Activated CD8-positive, alpha-beta memory T cell treated with anti-CD3 and anti-CD28 coated beads for 4 hours (primary cell): ENCODE data around the gene ZDHHC11.

Source experiments
- DNase-seq, 2 donors: peaks; one replicate each; pipeline ENCODE4 v3.0.0-alpha.2; 2020; ENCODE audit warnings: low read depth in 2 of 2

ZDHHC11 gene

GRCh38 chr5:850511-851006, at the start of gene ZDHHC11:
TSS of gene ZDHHC11 (minus strand) at chr5:850986. CDS start at chr5:850602, 384 bp downstream.
- DNase-seq: no peak

GRCh38 chr5:893711-894110, 42.9 kb upstream of the ZDHHC11 start:
- DNase-seq: no peak

- DNase-seq: no peak
These were observed 42.3 kb upstream of the ZDHHC11 start for GRCh38 chr5:893137-893506.

GRCh38 chr5:892394-893136, 41.8 kb upstream of the ZDHHC11 start, which contains the start of the genes BRD9 and TRIP13:
TSS of gene BRD9 (minus strand) at chr5:892801. CDS start at chr5:892657, 144 bp downstream.
TSS of gene TRIP13 (plus strand) at chr5:892884. CDS start at chr5:892999, 115 bp downstream.
- peak; percentile 68 to 70 for DNase-seq

GRCh38 chr5:891837-892393, 41.1 kb upstream of the ZDHHC11 start:
- DNase-seq: no peak

GRCh38 chr5:891117-891836, 40.5 kb upstream of the ZDHHC11 start:
- no peak for DNase-seq

GRCh38 chr5:889075-889710, 38.4 kb upstream of the ZDHHC11 start:
- no peak for DNase-seq

- DNase-seq: no peak
These were observed 37.9 kb upstream of the ZDHHC11 start for GRCh38 chr5:888638-889035.

GRCh38 chr5:887947-888637, 37.3 kb upstream of the ZDHHC11 start:
- DNase-seq: no peak

- no peak for DNase-seq
These were observed 36.0 kb upstream of the ZDHHC11 start for GRCh38 chr5:886716-887325.

- DNase-seq: no peak
These were observed 35.2 kb upstream of the ZDHHC11 start for GRCh38 chr5:886036-886435.

- no peak for DNase-seq
These were observed 34.7 kb upstream of the ZDHHC11 start for GRCh38 chr5:885529-885928.

- no peak for DNase-seq
These were observed 34.3 kb upstream of the ZDHHC11 start for GRCh38 chr5:885127-885442.

- no peak for DNase-seq
These were observed 33.8 kb upstream of the ZDHHC11 start for GRCh38 chr5:884345-885126.

- no peak for DNase-seq
These were observed 32.8 kb upstream of the ZDHHC11 start for GRCh38 chr5:883475-884181.

- DNase-seq: no peak
These were observed 31.7 kb upstream of the ZDHHC11 start for GRCh38 chr5:882253-883183.

GRCh38 chr5:881551-881935, 30.8 kb upstream of the ZDHHC11 start:
- no peak for DNase-seq

- no peak for DNase-seq
These were observed 30.2 kb upstream of the ZDHHC11 start for GRCh38 chr5:880816-881550.
